IPS DF 19.7 (cell line): ENCODE results near the gene TMEM63B.
"Not testable (repeated sequence)": the region's sequence is repeated elsewhere in the genome, so short reads cannot be mapped to it uniquely, and the experiment has no call there.

ENCODE experiments used
- DNase-seq: peaks from one replicate; pipeline ENCODE4 v3.0.0-alpha.2; 2013; ENCODE audit warnings: low read depth, low spot score

The TMEM63B gene

DNA sequence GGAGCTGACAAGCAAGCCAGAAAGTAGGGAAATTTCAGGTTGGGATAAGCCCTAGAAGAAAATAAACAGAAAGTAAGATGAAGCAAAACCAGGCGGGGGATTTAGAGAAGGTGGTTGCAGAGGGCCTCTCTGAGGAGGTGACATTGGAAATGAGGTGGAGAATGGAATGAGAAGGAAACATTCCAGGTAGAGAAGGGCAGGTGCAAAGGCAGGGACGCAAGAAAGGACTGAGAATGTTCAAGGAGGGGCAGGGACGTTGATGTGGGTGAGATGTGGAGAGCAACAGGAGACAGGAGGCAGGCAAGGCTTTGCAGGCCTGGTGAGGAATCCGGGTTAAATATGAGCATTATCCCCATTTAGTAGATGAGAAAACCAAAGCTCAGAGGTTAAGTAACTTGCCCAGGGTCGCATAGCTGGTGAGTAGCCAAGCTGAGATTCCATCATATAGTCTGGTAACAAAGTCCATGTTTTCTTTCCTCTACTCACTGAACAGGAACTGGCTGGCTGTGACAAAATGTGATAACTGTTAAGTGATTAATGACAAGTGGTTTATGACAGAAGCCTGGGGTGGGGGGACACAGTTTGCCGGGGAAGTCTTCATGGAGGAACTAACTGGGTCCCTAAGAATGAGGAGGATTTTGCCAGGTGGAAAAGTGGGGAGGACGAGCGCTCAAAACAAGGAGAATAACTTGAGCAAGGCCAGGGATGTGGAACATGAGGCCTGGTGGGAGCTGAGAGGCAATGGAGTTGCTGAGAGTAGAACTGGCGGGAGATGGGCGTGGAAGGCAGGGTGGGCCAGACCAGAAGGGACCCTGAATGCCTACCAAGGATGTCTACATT is 32.7 kb upstream of the TMEM63B start:
- DNase-seq = no peak

DNA sequence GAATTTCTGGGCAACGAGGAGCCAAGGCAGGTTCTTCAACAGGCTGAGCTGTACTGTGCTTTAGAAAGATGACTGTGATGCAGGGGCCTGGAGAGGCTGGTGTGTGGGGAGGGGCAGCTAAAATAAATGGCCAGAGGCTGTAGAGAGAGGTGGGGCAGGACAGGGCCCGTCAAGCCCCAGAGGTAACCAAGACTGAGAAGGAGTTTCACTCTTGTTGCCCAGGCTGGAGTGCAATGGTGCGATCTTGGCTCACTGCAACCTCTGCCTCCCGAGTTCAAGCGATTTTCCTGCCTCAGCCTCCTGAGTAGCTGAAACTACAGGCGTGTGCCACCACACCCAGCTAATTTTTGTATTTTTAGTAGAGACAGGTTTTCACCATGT is 32.1 kb upstream of the TMEM63B start:
- DNase-seq = not testable (repeated sequence)

DNA sequence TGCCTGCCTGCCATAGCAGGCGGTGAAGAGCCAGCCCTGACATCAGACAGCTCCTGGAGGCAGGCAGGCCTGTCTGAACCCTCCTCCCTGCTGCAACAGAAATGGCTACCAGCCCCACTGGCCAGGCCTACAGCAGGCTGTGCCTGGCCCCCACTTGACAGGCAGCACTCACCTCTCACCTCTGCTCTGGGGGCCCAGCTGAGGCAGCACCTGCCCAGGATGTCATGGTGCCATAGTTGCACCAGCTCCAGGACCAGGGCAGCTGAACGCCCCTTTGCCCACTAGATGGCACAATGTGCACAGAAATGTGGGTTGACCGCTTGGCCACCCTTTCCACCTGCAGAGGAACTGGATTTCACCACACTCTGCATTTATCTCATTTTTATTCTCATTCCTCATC is 30.7 kb upstream of the TMEM63B start:
- no peak for DNase-seq

DNA sequence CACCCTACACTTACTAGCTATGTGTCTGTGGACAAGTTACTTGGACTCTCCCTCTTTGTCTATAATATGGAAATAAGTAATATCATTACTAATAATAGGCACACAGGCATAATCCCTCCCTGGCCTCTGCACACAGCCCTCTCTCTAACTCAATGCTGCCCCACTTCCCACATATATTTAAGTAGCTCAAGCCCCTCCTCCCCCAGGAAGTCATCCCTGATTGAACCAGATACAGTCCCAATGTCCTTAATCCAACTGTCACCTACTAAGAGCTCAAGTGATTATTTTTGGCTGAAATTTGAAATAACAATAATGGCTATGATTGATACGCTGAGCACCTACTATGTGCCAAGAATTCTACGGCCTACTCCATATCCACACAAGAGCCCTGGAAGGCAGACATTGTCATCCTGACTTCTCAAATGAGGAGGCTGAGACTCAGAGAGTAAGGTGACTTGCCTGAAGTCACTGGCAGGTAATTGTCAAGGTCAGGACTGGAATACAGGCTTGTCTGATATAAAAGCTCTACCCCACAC is 29.5 kb upstream of the TMEM63B start:
- DNase-seq = no peak

DNA sequence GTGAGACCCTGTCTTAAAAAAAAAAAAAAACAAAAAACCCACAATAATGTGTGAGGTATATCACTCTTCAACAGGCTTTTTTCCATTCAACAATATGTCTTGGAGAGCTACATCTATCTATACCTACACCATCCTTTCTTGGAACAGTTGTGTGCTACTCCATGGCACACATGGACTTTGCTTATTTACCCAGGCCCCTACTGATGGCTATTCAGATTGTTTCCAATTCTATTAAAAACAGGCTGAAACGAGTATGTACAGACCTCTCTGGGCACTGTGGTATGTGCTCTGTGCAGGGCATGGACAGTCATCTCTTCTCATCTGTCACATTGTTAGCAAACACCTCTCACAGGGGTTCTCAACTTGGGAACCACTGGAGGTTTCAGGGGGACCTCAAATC is 28.2 kb upstream of the TMEM63B start:
- DNase-seq = no peak

DNA sequence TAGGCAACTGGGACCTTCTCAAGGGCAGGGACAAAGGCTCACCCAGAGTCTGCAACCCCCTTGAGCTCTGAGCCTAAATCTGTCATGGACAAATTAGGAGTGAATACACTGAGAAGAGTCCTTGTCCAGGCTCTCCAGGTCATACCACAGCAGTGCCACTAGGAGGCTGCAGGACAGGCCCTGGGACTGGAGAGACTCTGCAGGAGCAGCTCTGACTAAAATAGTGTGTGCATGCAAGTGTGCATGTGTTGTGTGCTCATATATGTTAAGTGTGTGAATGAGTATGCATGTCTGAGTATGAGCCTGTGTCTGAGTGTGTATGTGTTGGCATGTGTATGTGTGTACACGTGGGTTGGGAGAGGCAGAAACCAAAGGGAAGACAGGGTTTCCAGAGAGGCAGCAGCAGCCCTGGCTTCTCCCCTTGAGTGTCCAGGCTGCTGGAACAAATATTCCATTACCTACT is 27.2 kb upstream of the TMEM63B start:
- DNase-seq = no peak

DNA sequence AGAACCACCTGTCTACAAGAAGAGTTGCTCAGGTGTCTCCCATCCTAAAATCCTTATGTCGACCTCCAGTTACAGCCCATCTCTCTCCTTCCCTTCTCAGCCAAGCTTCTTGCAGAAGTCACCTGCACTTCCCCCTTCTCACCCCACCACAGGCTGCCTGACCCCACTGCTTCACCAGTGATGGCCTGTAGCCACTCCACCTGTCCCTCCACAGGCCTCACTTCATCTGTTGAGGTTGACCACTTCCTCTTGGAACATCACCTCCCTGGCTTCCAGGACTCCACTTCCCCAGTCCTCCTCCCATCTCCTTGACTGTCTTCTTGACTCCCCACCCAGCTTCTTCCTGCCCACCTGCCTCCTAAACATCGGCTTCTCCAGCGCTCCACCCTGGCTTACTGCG is 25.5 kb upstream of the TMEM63B start:
- no peak for DNase-seq

DNA sequence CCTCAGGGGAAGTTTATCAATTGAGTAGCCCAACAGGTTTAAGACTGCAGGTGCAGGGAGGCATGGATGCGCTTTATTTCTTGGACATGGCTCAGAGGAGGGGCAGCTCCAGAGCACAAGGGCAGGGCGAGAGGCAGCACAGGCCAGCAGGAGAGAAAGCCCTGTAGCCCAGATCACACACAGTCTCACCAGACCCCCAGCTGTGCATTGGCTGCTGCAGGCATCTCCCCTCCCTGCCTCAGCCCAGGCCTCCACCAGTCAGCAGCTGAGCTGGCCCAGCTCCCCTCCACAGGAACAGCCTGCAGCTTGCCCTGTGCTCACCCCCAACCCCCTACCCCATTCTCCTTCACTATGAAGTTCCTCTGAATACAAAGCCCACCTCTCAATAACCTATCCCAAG is 24.8 kb upstream of the TMEM63B start:
- no peak for DNase-seq

DNA sequence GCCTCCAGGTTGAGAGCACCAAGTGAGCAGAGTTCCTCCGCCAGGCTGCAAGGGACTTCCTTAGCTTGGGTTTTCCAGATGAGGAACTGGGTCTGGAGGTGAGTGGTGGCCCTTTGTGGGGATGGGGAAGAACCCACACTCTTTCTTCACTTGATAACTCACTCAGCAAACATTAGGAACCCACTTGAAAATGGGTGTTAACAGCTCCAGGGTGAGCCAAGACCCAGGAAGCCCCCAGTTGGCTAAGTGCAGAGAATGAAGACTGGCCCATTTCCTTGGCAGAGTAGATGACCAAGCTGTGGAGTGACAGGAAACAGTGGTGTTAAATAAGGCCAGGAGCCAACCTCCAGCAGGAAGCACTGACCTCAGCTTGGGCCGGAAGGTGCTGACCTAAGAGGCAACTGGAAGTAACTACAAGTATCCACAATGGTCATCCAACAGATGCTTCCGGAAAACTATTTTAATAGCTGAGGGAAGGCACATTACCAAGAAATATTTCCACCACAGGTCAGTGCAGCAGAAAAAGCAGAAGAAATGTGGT is 22.8 kb upstream of the TMEM63B start:
- DNase-seq = no peak

DNA sequence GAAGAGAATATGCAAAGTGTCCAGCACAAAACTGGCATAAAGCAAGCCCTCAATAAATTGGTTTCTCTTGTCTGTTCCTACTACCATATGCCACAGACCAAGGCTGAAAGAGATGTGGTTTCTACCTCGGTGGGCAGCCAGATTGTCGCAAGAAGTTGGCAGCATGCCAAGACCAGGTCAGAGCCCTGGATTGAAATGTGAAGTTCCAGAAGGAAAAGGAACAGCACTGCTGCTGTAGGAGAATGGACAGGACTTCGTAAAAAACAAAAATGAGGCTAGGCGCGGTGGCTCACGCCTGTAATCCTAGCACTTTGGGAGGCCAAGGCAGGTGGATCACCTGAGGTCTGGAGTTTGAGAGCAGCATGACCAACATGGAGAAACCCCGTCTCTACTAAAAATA is 22.2 kb upstream of the TMEM63B start:
- DNase-seq = no peak

DNA sequence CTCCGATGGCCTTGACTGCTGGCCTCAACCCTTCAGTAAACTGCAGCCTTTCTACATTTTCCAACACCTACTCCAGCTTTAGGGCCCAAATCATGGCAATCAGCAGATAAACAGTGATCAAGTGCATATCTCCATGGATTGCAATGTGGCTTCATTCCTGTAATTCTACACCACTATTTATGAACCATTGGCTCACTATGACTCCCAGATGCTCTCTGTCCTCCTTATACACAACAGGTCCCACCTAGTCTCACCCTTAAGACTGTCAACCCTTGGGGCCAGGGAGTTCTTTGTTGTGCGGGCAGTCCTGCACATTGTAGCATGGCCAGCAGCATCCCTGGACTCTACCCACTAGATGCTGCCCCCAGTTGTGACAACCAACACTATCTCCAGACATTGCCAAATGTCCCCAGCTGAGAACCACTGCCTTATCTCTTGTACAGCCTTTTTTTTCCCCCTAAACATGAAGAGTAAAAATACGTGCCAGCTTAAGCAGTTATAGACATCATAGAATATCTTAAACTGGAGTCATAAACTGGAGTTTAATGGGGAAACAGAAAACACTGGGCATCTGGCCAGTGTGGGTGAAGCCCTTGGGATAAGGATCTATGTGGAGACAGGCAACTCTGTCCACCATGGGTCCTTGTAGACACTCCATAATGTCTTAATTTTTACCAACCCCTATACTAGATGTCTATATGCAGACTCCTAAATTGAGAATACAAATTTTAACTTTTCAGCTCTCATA is 21.2 kb upstream of the TMEM63B start:
- no peak for DNase-seq

DNA sequence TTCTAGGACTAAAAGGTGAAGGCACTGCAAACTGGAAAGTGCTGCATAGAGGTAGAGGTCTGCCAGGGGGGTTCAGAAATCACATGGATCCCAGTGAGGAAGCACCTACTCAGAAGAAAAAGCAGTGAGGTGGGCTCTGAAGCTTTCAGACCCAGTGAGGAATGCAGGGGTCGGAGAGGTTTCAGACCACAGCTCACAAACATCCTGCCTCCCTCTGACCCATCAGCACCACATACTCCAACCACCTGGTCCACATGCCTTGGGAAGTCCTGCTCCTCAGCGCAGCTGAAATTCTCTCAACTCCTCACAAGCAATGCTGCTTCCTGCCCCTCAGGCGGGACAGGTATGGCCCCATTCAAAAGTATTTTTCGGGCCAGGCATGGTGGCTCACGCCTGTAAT is 20.3 kb upstream of the TMEM63B start:
- DNase-seq = no peak

DNA sequence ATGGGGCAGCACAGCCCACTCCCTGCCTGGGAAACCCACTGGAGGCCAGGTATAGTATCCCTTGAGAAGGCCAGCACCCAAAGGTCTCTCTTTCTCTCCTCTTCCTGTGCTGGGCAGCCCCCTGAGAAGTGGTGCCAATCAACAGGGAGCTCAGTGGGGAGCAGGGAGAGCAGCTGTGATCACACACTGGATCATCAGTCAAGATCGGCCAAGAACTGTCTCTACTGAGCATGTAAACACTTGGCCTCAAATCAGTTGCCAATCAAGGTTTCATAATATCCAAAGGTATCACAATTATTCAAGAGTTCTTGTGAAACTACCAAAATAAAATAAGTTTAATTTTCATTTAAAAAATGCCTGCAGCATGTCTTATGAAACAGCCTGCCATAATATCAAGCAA is 18.9 kb upstream of the TMEM63B start:
- no peak for DNase-seq

DNA sequence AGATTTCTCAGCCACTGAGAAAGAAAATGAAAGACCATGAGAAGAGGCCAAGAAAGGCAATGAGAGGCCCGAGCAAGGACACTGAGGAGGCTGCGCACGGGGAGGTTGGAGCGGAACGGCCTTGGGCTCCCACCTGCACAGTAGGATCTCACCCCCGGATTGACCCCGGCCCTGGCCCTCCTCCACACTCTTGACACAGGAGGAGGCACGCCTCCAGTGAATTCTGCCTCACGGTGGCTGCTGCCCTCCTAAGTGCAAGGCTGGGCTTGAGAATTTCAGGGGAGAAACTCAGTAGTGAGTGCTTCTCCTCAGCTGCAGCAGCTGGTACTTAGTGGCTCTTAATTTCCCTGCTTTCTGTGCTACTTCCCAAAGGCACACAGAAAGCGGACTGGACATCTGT is 18.1 kb upstream of the TMEM63B start:
- no peak for DNase-seq

DNA sequence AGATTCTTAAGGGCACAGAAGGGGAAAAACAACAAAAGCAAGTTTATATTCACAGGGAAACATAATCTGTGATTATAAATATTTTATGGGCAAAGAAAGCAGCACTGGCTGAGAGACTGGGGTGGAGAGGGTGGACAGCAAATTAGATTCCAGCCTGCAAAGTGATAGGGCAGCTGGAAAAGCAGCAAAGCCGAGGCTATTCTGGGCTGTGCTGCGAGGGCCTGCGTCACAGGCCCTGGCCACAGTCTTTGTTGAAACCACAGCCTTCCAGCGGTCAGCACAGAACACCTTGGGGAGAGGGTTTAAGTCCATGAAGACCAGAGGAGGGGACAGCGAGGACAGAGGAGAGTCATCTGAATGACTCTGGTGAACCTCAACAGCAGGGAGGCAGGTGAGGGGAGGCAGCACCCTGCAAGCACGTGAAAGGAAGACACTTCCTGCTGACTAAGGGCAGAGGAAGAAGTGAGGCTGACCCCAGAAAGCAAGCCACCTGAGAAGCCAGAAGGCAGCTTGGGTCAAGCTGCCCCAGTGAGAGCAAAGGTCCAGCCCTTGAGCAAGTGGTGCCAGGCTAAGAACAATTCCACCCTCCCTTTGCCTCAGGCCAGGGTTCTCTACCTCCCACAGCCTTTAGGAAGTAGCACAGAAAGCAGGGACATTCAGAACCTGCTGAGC is 17.2 kb upstream of the TMEM63B start:
- no peak for DNase-seq

DNA sequence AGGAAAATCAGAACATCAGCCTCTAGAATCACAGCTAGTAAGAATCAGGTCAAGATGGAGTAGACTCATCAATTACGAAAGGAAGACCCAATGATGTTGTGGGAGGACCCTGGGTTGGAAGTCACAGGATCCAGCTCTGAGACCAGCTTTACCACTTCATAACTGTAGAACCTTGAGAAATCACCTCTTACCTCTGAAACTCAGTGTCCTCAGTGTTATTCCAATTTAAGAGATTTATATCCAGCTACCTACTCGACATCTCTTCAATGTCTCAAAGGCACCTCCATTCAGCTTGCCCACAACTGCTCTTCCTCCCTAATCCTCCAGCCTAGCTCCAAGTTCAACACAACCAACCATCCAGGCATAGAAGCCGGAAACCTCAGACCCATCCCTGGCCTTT is 16.4 kb upstream of the TMEM63B start:
- no peak for DNase-seq

DNA sequence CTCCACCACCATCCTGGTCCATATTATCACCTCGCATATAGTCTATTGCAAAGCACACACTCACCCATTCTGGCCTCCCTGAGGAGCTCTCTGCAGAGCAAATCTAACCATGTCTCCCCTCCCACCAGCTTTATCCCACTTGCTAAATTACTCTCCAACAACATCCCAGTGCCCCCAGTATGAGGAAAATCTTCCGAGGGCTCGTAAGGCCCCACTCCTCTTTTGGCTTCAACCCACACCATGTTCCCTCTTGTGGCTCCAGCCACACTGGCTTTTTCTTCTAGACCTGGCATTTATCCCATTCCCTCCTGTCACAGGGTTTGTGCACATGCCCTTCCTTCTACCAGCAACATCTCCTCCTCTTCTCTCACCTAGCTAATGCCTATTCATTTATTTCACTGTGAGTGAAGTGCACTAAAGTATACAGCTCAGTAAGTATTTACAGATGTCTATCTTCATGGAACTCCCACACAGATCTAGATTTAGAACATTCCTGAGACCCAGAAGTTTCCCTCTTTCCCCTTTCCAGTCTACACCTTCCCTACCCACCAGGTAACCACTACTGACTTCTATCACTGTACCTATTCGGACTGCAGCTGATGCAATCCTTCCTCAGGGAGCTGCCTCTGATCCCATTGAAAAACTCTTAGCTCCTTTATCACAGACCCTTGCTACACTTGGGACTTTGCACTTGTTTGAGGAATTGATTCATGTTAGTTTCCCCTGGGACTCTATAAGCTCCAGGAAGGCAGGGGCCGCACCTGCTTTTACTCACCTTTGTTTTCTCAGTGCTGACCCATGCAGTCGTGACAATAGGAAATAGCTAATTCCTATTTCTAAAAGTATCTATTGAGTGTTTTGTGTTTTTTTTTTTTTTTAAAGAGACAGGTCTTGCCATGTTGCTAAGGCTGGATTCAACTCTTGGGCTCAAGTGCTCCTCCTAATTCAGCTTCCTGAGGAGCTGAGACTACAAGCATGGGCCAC is 15.6 kb upstream of the TMEM63B start:
- DNase-seq = no peak

DNA sequence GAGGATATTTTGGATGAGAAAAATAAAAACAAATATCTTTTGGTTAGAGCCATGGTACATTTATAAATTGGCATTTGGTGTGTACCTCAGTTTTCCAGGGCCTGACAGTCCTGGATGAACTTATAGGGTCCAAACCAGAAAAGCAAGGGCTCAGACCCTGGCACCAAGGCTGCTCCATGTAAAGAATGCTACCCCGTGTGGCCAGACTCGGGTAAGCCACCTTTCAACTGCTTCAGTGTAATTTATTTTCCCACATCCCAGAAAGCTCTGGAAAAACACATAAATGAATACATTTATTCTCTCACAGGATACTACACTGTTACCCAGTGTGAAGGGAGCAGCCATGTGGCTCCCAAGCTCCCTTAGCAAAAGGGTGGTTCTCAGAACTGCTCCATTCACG is 13.9 kb upstream of the TMEM63B start:
- no peak for DNase-seq

DNA sequence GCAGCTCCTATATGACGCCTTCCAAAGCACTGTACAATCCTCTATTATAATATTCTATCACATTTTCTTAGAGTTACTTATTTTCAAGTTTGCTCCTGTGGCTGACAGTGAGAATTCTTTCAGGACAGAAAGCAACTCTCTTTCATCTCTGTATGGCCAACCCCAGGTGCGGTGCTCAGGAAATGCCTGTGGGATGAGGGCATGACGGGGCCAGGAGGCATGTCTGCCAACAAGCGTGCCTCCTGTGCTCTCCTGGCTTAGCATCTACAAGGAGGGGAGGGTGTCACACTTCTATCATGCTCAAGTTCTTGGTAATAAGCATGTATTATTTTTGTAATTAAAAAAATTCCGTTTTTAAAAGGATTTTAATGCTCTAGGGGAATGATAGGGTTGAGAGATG is 11.5 kb upstream of the TMEM63B start:
- no peak for DNase-seq

DNA sequence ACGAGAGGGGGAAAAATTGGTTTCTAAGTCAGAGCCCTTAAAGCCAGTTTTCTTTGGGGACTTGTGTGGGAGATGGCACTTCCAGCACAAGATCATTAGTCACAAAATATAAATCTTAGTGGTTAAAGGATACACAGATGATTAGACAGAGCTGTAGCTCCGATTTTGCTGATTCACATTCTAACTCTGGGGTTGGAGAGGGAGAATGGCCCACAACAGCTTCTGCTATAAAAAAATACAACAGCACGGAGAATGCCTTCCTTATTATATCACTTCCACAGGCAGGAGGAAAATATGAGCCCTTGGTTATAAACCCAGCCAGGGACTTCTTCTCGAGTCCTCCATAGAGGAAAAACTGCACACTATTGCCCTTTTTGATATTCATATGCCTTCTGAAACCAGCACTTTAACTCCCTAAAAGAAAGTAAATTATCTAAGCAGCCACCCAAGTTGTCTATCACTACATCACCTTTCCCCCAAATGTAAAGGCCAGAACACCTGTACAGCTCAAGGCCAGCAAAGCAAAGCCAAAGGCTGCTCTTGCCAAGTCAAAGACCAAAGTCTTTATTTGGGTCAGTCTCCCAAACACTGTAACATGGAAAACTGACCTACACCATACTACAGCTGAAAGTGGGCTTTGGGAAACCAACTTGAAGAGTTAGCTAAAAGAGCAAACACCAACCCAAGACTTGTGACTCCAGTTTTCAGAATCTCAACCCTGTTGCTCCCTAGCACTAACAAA is 10.5 kb upstream of the TMEM63B start:
- no peak for DNase-seq
